WERI-Rb-1 (cell line): ENCODE measurements around the gene IL6R.

Experiments used
- DNase-seq: peaks from one replicate; pipeline ENCODE4 v3.0.0-alpha.2; 2020
- H3K27ac ChIP-seq: fragments of 250-450 bp; sonication (Bioruptor Pico); 2 replicates; pipeline ENCODE4 v1.5.1; 2020; ENCODE audit warnings: mild to moderate bottlenecking, moderate library complexity
- H3K27me3 ChIP-seq: fragments of 250-450 bp; sonication (Bioruptor Pico); 2 replicates; pipeline ENCODE4 v1.5.1; 2021; ENCODE audit warnings: mild to moderate bottlenecking, low read depth, moderate library complexity; ENCODE audit not compliant: insufficient read depth, severe bottlenecking
- H3K36me3 ChIP-seq: fragments of 250-450 bp; sonication (Bioruptor Pico); 2 replicates; pipeline ENCODE4 v1.5.1; 2020; ENCODE audit warnings: mild to moderate bottlenecking, moderate library complexity
- H3K4me3 ChIP-seq: 2 replicates; pipeline ENCODE4 v1.5.1; 2011; ENCODE audit warnings: low read depth, mild to moderate bottlenecking, control low read depth, low read length
- H3K9me3 ChIP-seq: fragments of 250-450 bp; sonication (Bioruptor Pico); 2 replicates; pipeline ENCODE4 v1.5.1; 2021; ENCODE audit warnings: mild to moderate bottlenecking, moderate library complexity; ENCODE audit not compliant: severe bottlenecking
- TF ChIP-seq, protein P1 (sequence below): IDR thresholded peaks from 2 replicates; pipeline ENCODE4 v1.5.1; 2011; ENCODE audit warnings: low read depth, mild to moderate bottlenecking, control low read depth, inconsistent platforms, low read length

The IL6R gene

DNA sequence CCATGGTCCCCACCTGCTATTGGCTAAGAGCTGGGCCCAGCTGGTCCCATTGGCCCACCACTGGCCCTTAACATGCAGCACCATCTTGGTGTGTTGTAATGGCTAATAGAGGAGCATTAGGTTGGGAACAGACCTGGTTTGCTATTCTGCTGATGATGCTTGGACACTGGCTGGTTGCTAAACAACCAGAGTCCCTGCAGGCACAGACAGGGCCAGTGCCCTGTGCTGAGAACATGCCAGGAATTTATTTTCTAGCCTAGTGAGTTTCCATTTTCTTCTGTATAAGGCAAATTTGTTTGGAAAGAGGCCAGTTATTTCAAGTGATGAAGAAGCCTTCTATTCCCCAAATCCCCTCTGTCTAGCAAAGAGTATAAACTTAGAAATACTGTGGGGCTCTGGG lies 53.9 kb downstream of the IL6R start:
- TF ChIP-seq, protein P1, sequence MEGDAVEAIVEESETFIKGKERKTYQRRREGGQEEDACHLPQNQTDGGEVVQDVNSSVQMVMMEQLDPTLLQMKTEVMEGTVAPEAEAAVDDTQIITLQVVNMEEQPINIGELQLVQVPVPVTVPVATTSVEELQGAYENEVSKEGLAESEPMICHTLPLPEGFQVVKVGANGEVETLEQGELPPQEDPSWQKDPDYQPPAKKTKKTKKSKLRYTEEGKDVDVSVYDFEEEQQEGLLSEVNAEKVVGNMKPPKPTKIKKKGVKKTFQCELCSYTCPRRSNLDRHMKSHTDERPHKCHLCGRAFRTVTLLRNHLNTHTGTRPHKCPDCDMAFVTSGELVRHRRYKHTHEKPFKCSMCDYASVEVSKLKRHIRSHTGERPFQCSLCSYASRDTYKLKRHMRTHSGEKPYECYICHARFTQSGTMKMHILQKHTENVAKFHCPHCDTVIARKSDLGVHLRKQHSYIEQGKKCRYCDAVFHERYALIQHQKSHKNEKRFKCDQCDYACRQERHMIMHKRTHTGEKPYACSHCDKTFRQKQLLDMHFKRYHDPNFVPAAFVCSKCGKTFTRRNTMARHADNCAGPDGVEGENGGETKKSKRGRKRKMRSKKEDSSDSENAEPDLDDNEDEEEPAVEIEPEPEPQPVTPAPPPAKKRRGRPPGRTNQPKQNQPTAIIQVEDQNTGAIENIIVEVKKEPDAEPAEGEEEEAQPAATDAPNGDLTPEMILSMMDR, result no peak
- no peaks in the 10 kb centered on the region for H3K36me3 ChIP-seq
- H3K27me3 ChIP-seq, result peaks cover 99% of the 10 kb centered on the region
- DNase-seq, result no peak
- no peak overlapping the region for H3K27ac ChIP-seq
- peaks cover 36% of the 10 kb centered on the region for H3K9me3 ChIP-seq
- no peak overlapping the region for H3K4me3 ChIP-seq

DNA sequence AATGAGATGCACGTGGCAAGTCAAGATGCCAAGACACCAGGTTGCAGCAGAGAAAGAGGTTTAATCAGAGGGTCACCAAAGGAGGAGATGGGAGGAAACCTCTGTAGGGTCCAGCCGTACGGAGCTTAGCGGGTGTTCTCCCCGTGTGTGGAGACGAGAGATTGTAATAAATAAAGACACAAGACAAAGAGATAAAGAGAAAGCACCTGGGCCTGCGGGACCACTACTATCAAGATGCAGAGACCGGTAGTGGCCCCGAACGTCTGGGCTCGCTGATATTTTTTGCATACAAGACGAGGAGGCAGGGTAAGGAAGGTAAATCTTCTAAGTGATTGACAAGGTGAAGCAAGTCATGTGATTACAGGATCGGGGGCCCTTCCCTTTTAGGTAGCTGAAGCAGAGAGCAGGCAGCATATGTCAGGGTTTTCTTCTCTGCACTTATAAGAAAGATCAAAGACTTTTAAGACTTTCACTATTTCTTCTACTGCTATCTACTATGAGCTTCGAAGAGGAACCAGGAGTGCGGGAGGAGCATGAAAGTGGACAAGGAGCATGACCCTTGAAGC lies 55.6 kb downstream of the IL6R start:
- Histone ChIP-seq H3K27me3 (peaks cover 99% of the 10 kb centered on the region), H3K36me3 (no peaks in the 10 kb centered on the region), H3K9me3 (peaks cover 34% of the 10 kb centered on the region), H3K4me3 (no peak overlapping the region), H3K27ac (no peak overlapping the region)
- TF ChIP-seq, protein P1, result no peak
- no peak for DNase-seq

DNA sequence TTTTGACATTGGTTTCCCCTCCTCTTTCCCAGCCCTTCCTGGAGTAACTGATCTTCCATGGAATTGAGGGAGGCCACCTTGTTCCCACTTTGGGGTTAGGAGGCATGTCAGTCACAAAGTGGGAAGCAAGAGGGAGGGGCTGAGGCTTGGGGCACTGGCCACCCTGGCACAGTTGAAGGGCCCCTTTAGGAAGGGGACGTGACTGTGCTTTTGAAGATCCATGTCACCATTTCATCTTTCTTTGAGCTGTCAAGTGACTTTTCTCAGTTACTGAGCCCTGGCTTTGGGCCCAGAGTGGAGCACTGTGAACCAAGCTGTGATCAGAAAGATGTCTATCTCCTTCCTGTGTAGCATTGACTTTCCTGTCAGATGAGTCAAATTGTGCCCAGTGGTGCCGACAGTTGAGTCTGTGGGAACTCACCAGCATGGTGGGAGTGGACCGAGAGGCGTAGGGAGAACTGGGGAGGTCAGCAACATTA lies 58.4 kb downstream of the IL6R start:
- TF ChIP-seq, protein P1, result no peak
- Histone ChIP-seq H3K27ac (no peak overlapping the region), H3K36me3 (no peaks in the 10 kb centered on the region), H3K27me3 (peaks cover 100% of the 10 kb centered on the region), H3K4me3 (no peak overlapping the region), H3K9me3 (peaks cover 16% of the 10 kb centered on the region)
- no peak for DNase-seq

DNA sequence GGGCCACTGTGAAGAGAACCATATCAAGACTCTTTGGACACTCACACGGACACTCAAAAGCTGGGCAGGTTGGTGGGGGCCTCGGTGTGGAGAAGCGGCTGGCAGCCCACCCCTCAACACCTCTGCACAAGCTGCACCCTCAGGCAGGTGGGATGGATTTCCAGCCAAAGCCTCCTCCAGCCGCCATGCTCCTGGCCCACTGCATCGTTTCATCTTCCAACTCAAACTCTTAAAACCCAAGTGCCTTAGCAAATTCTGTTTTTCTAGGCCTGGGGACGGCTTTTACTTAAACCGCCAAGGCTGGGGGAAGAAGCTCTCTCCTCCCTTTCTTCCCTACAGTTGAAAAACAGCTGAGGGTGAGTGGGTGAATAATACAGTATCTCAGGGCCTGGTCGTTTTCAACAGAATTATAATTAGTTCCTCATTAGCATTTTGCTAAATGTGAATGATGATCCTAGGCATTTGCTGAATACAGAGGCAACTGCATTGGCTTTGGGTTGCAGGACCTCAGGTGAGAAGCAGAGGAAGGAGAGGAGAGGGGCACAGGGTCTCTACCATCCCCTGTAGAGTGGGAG lies 60.6 kb downstream of the IL6R start:
- no peak for DNase-seq
- Histone ChIP-seq H3K36me3 (no peaks in the 10 kb centered on the region), H3K9me3 (peaks cover 14% of the 10 kb centered on the region), H3K27me3 (peaks cover 100% of the 10 kb centered on the region), H3K4me3 (no peak overlapping the region), H3K27ac (no peak overlapping the region)
- TF ChIP-seq, protein P1, result no peak

DNA sequence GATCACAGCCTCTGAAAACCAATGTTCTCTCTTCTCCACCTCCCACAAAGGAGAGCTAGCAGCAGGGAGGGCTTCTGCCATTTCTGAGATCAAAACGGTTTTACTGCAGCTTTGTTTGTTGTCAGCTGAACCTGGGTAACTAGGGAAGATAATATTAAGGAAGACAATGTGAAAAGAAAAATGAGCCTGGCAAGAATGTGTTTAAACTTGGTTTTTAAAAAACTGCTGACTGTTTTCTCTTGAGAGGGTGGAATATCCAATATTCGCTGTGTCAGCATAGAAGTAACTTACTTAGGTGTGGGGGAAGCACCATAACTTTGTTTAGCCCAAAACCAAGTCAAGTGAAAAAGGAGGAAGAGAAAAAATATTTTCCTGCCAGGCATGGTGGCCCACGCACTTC lies 61.1 kb downstream of the IL6R start:
- TF ChIP-seq, protein P1, result no peak
- H3K4me3 ChIP-seq, result no peak overlapping the region
- H3K9me3 ChIP-seq, result peaks cover 14% of the 10 kb centered on the region
- peaks cover 100% of the 10 kb centered on the region for H3K27me3 ChIP-seq
- no peak overlapping the region for H3K27ac ChIP-seq
- H3K36me3 ChIP-seq, result no peaks in the 10 kb centered on the region
- DNase-seq, result no peak
